NCI-H187 treated with DMSO at 0.1 percent for 48 hours (cell line): Measurements from ENCODE around the gene KCNQ5.
"Not testable (repeated sequence)": the region's sequence is repeated elsewhere in the genome, so short reads cannot be mapped to it uniquely, and the experiment has no call there.

Experiments
- DNase-seq: peaks from one replicate; lab custom pipeline; 2025; lab: John Stamatoyannopoulos, UW

Gene KCNQ5

DNA sequence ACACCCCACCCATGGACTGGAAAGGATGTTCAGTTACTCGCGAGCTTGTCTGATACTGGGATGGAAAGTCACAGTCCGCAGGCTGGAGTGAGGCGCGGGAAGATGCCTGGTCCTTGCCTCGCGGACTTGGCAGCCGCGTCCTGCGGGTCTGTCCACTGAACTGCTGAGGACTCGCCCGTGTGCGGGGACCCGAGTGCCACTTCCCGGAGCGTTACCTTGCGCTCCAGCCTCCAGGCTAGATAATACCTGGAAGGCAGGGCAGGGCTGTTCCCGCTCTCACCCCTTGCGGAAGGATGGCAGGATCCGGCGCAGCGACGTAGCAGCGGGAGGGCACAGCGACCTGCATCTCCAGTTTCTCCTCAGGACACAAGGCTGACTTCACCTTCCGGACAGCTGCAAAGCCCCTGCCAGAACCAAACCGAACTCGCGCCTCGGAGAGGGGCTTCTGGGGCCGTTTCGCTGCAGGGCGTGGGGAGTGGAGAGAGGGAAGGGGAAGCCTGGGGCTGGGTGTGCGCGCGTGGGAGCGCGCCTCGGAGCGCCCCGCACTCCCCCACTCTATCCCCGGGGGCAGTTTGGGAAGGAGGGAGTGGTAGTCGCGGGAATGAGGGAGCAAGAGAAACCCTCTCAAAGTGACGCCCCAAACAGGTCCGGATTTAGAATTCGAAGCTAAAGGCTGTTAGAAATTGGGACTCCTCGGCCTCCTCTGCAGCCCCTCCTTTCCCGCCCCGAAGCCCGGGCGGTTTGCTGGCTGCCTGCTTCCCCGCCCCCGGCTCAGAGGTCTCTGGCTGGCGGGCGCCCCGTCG, at the start of gene KCNQ5:
TSS of gene KCNQ5 (plus strand) at position 774 of the 803 bp plus-strand sequence.
- DNase-seq, result no peak

DNA sequence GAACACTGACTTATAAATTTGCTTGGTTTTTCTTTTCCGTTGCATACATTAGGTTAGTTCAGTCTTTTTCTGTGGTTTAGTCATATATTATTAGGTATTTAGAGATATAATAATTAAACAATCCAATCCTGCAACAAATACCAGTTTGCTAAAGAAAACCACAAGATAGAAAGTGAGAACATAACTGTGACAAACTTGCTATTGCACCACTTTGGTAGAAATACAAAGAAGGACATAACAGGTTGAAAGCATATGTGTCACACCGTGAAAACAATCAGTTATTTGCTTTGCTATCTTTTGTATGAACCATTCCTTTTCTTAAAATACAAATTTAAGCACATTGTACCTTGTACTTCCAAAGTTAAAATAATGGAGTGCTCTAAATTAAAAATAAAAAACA, 42.0 kb upstream of the KCNQ5 start:
- no peak for DNase-seq

DNA sequence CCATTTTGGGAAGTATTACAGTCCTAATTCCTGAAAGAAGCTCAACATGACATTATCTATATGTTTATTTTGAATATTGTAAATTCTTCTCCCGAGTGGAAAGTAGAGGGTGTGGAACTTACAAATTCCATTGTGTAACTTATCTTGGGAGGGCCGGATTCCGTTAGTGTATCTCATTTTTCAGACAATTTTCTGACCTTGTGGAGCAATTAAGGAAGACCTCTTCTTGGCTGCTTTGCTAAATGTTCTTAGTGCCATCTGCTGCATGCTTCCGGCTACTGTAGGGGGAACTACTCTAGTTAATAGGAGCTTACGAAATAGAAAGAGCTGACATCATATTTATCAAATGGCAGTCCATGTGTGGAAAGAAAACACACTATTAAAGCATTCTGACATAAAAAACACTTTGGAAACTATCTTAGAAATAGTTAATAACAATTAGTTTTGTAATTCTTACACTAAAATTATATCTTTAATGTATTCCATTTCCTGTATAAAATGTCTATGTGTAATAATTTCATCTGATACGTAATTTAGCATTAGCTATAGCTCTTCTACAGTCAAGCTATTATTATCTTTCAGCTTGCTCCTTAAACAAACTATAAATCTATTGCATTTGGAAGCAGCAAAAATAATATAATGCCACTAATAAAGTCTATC, 41.5 kb upstream of the KCNQ5 start:
- no peak for DNase-seq

DNA sequence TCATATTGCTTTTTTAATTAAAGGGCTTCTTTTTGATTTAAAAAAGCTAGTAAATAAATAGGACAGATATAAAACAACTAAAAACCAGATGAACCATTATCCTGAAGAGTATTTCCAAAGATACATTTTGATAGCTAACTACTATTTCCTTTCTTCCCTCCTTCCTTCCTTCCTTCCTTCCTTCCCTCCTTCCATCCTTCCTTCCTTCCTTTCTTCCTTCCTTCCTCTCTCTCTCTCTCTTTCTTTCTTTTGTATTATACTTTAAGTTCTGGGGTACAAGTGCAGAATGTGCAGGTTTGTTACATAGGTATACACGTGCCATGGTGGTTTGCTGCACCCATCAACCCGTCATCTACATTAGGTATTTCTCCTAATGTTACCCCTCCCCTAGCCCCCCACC, 40.9 kb upstream of the KCNQ5 start:
- not testable (repeated sequence) for DNase-seq

DNA sequence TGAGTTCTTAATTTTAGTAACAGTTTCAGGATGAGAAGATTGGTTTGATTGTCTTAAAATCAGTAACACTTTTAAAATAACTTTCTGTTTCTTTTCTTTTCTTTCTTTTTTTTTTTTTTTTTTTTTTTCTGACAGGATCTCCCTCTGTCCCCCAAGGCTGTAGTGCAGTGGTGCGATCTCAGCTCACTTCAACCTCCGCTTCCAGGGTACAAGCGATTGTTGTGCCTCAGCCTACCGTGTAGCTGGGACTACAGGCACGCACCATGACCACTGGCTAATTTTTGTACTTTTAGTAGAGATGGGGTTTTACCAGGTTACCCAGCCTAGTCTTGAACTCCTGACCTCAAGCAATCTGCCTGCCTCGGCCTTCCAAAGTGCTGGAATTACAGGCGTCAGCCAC, 33.7 kb upstream of the KCNQ5 start:
- DNase-seq, result no peak

DNA sequence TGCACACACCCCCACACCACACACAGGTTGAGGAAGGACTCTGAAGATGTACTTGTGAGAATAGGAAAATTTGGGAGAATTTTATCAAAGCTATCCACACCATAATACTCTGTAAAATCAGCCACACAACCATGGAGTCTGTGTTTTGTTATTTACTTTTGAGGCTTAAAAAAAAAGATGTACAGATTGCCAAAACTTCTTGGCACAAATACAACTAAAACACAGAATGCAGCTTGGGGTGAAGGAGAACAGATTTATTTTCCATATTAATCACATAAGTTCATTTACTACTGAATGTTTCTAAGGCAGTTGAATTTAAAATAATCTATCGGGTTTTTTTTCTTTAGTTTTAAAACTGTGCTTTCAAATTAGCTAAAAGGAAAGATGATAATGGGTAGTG, 32.8 kb upstream of the KCNQ5 start:
- no peak for DNase-seq

DNA sequence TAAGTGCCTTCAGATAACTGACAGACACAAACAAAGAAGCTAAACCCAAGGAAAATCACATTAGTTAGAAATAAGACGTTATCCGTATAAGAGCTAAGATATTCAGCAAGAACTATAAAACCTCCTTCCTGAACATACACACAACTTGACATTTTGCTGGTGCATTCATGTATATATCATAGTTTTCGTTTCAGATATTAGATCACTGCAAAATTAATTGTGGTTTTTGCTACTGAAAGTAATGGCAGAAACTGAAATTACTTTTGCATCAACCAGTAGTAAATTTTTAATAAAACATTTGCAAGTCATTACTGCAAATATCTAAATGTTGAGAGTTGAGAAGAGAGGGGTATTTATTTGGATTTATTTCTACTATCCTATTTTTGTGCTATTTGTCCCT, 26.1 kb upstream of the KCNQ5 start:
- no peak for DNase-seq

DNA sequence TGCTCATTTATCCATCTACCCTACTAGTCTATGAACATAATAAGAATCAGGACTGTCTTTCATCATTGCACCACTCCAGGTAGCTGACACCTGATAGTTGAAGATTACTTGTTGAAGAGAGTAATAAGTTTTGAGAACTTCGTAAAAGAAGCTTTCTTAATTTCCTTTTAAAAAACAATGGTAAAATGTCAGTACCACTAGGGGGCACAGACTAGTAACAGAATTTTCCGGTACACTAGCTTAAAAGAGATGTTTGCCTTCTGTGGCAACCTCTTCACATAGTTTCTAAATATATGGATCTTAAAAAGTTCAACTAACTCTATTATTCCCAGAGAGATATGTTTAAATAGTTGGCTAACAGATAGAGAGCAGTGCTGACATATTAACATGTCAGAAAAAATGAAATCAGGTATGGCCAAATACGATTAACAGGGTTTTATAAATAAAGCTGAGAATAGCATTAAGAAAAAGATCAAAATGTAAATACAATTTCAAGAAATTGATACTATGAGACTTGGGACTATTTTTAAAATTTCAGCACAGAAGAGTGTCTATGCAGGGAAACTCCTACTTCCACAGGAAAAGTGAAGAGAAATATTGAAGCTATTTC, 5.4 kb upstream of the KCNQ5 start:
- no peak for DNase-seq

DNA sequence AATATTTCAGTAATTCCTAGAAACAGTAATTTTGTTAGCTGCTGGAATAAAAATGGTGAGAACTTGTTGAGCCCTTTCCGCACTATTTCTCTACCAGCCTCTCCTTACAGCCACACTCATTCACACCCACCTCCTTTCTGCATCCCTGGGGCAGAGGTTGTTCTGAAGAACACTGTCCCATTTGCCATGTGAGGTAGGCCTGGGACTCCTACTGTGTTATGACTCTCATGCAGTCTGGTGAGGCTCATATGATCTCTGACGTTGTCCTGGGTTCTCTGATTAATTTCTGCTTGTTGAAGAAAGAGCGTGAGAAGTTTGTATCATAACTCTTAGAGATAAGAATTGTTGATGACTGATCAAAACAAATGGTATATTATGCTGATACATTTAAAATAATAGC, 4.1 kb upstream of the KCNQ5 start:
- DNase-seq, result no peak

DNA sequence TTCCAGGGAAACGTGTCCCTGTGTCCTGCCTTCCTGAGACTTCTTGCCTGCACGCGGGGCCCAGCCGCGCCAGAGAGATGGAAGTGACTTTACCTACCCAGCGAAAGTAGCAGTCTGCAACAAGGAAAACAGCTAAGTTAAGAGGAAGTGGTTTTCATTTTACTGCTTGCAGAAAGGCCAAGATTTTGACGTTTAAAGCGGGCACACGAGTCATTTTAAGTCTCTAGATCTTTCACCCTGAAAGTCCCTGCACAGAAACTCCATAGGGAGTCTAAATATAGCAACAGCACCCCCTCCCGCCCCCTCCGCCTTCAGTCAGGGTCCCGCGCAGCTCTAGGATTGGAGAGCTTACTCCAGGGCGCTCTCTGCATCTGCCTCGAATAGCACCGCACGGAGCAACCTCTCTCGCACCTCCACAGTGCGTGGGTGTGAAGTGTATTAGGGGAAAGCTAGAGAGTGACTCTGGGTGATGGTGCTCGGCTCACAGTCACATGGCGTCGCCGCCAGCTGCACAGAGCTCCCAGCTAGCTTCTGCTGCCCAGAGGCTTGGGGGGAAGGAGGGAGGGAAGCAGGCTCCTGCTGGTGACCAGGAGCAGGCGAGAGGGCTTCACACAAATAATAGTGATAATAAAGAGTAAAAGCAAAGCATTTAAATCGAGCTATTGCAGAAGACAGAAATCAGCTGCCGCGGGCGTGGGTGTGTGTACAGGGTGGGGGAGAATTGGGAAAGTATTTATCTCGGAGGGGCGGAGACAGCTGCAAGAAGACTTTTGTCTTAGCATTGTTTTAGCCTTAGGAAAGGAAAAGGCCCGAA, 1.8 kb upstream of the KCNQ5 start:
- no peak for DNase-seq

DNA sequence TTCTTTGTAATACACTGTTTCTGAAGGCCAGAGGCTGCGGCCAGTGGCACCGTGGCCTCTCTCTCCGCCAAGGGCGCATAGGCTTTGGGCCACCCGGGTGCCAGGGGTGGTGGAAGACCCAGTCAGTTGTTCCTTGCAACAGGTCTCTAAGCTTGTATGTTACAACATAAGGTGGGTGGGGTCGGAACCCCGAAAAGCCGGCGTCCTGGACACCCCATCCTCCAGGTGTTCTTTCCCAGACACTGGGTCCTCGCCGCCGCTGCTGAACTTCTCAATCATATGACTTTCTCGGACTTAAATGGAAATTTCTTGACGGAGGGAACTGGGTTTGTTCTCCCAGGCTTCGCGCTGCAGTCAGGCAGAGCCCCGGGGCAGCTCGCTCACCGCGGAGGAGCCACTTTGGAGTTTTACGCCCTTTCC, 983 bp upstream of the KCNQ5 start:
- DNase-seq, result no peak

DNA sequence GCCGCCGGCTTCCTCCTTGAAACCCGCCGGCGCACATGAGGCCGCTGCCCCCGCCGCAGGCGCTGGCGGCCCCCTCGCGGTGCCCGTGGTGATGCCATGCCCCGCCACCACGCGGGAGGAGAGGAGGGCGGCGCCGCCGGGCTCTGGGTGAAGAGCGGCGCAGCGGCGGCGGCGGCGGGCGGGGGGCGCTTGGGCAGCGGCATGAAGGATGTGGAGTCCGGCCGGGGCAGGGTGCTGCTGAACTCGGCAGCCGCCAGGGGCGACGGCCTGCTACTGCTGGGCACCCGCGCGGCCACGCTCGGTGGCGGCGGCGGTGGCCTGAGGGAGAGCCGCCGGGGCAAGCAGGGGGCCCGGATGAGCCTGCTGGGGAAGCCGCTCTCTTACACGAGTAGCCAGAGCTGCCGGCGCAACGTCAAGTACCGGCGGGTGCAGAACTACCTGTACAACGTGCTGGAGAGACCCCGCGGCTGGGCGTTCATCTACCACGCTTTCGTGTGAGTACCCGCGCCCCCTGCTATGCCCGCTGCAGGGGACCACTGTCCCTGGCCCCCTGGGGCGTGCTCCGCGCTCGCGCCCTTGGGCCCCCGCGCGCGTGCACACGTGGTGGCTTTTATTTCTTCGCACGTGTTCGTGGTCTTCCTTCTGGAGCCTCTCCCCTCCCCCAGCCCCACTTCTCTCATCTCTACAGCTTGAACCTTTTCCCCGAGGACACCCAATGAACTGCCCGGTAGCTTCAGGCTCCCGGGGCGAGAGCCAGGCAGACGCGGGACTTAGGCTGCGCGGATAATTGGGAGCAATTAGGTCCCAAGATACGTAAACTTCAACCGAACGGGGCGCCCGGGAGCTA, 453 bp downstream of the KCNQ5 start:
- DNase-seq, result no peak

DNA sequence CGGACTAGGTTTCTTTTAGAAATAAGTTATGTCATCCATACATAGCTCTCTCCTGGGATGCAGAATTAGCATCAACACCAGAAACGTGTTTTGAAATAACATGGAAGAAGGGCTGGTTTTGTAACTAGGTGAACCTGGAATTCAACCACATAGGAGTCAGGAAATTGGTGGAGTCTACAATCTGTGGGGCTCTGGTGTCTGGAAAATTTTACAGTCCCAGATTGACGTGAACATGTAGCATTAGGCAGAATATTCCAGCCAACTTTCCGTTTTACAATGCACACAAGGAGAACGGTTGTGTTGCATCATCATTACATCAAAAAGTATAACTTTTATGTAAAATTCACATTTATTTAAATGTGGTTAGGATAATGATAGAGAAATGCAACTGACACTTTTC, 1.9 kb downstream of the KCNQ5 start:
- no peak for DNase-seq

DNA sequence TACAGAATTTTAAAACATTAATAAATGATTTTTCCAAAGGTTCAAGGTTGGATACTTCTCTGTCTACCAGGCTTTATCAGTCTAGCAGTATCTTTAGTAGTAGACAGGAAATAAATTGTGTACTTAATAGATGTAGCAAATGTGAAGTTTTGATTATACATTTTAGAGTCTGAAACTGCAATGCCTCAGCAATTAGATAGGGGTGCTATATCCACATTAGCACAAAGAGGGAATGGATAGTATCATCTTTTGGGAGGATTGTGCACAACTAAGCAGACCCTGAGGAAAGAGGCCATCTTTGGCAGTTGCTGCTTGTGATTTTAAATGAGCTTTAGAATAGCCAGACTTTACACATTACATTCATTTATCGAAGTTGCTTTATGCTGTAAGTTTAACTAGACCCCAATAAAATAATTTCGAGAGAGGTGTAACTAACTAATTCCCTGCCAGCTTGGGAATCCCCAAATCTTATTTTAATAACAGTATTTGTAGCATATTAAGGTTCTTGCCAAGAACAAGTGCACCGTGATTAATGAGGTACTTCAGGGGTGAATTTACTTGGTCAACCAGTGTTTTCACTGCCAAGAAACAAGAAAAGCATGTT, 2.8 kb downstream of the KCNQ5 start:
- DNase-seq, result no peak

DNA sequence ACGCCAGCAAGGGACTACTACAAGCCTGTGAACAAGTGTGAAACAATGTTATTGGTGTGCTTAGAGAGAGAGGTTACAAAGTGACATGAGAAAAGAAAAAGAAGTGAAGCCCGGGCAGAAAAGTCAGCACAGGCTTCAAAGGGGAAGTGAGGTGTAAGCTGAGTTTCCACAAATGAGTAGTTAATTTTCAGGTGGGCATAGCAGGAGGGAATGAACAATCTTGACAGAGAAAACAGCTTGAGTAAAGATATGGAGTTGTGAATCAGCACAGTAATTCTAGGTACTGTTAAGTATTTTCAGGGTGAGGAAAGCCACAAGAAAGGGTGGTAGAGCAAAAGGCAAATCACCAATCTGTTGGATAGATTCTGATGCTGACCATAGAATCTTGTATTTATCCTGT, 4.3 kb downstream of the KCNQ5 start:
- no peak for DNase-seq

DNA sequence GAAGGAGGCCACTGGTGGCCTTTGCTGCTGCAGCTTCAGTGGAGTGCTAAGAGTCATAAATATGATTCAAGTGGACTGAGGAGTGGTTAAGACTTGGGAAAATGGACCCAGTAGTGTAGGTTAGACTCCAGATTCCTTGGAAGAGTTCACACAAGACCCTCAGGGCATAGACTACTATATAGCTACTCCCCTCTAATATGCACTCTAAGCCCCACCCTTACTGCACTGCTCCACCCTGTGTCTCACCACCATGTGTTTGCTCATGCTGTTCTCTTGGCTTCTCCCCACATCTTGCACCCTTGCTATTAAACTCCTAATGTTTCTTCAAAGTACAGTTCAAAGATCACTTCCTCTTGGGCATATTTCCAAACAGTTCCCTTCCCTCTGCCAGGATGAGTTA, 5.7 kb downstream of the KCNQ5 start:
- DNase-seq, result no peak

DNA sequence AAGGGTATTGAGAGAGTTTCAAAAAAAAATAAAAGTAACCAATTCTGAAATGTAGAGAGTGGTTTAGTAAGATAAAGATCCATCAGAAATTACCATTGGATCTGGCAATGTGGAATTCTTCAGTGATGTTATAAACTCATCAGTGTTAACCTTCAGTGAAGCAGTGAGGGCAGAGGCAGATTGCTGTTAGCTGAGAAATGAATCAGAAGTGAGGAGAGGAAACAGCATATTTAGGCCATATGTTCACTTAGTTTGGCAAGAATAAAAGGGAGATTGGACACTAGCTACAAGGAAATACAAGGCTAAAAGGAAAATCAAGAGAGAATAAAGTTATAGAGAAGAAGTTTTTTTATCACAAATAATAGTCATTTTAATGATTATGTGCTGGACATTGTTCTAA, 9.6 kb downstream of the KCNQ5 start:
- no peak for DNase-seq

DNA sequence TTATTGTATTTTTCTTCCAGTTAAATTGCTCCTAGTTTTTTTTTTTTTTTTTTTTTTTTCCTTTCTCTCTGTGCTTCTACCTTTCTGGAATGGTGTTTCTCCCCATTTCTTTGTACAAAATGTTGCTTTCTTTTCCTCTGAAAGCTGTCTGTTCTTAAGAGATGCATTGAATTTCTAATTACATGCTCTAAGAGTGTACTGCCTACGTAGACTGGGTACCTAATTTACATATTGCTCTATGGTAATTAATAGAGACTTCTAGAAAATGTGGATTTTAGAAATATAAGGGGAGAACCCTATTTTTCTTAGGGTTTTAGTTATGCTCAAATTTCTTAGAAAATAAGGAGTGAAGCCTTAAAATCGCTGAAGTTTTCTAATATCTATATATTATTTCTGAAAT, 13.8 kb downstream of the KCNQ5 start:
- DNase-seq, result no peak

DNA sequence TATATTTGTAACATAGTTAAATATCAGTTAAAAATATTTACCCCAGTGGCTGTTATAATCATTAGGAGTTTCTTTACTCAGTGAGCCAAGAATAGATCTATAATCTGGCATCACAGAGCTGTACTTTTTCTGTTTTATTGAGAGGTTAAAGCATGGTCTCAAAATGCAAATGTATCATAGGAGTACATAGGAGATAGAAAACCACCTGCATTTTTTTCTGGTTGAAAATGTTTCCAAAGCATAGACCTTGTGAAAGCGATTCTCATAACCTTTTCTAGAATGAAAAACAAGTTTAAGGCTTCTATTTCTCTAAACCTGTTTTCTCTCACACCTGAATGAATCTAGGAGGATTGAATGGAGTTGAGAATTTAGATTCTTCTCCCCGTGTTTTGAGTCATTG, 14.4 kb downstream of the KCNQ5 start:
- DNase-seq, result no peak

DNA sequence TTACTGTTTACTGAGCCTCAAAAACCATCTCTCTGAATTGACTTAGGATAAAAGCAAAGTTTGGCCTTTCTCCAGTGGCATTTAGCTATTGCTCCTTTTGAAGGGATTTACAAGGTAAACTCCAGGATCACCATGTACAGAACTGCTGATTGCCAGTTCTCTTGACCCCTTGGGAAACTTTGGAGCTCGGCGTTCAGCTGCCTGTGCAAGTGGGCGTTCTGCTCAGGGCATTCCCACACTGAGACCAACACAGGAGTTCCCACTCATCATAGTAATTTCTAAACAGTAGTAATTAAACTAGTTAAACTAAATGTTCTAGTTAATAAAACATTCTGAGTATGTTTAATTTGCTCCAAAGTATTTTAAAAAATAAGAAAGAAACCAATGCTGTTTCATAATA, 14.9 kb downstream of the KCNQ5 start:
- DNase-seq, result no peak

DNA sequence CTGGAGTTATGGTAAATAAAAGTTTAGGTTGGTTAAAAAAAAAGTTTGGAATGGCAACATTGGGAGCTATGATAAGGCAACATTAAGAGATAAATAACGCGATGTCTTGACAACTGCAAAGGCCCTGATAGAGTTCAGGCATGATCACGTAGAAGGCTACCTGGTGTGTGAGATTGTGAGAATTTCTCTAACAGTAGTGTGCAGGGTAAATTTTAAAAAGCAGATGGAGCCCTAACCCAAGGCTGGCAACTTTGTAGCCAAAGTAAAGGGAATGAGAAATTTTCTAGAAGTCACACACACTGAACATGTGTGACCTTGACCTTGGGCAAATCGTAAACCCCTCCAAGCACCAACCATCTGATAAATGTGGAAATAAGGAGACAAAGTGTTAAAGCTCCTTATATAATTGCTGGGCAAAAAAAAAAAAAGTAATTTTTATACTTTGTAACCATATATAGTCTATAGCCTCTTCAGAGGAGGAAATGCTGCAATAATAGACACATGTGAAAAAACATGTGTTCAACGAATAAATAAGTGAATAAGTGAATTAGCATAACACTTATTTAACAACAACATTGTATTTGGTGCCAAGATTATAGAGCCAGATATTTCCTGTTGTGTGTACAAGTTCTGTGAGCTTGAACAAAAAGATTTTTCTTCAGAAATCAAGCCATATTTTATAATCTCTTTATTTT, 18.2 kb downstream of the KCNQ5 start:
- DNase-seq, result no peak
